ENCODE measurements around the gene LCN1. TPM values are rescaled to one million over a fixed set of nuclear protein-coding genes. Genes with fewer than 3 reads are reported as not detected.
A peak's percentile ranks its signal among the peaks of the same experiment; 100 is the strongest.

LCN1 gene
- total and polyA plus RNA-seq, 2 experiments from 2014 or later = not detected

DNA sequence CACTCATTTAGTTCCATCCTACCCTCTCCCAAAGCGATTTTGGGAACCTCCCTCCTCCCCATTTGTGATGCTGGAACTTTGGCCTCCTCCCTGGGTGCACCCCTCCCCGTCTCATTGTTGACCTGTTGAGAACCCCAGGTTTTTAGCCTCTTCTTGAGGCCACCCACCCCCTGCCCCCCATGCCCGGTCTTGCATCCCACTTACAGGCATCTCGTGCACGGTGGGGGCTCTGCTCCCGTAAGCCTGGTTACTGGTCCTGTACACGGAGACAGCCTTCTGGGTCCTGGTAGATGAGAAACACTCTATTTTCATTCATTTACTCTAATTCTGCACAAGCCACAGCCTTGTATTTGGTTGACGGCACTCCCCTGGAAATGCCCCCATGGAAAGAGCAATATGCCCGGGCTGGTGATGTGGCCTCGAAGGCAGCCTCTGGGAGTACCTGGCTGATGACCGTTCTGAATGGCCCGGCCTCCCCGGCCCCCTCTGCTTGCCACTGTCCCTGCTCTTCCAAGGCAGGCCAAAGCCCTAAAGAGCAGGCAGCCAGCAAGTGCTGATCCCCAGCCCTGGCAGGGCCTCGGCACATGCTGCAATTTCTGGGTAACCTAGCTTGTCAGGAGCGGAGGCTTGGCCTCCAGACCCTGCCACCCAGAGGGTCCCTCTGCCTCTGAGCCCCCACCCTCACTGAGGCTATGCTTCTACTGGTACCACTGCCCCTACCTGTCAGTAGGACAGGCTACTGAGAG lies 22.7 kb upstream of the LCN1 start:
- Histone ChIP-seq H3K9ac (no peak overlapping the region), H4K20me1 (ENCODE audit: insufficient read depth) (no peaks in the 10 kb centered on the region), H3K9me2 (ENCODE audit: insufficient read depth) (no peaks in the 10 kb centered on the region), H2AFZ (no peak overlapping the region), H3K9me3 (ENCODE audit: low read depth) (no peaks in the 10 kb centered on the region), H3K36me3 (ENCODE audit: low read depth) (no peaks in the 10 kb centered on the region), H3K27ac (no peak overlapping the region), H3K4me3 (no peak overlapping the region), H3K27me3 (replicated peaks; ENCODE audit: insufficient read depth) (no peaks in the 10 kb centered on the region), H3K4me2 (ENCODE audit: unreplicated experiment) (no peak overlapping the region), H3F3A (ENCODE audit: insufficient read depth) (no peaks in the 10 kb centered on the region), H3K79me2 (ENCODE audit: insufficient read depth) (peaks cover 16% of the 10 kb centered on the region), H3K4me1 (ENCODE audit: insufficient read depth) (peaks cover 4% of the 10 kb centered on the region; the same call in 1 of the 2 replicates)
- no peak for DNase-seq
- no peak for TF ChIP-seq EZH2 (IDR thresholded peaks at IDR 0.05; ENCODE audit: insufficient read depth, poor library complexity, severe bottlenecking)
- no peak for TF ChIP-seq EZH2phosphoT487 (IDR thresholded peaks at IDR 0.05; ENCODE audit: insufficient read depth, low read depth)
- in situ Hi-C loops (cut with MboI) = no loop called here
- 87 to 90% methylated on average over 15 of the region's 15 CpGs for WGBS, 2 experiments (ENCODE audit: low coverage in 1 of 2, low lambda C conversion rate in 2 of 2, missing lambda C conversion rate in 2 of 2)

DNA sequence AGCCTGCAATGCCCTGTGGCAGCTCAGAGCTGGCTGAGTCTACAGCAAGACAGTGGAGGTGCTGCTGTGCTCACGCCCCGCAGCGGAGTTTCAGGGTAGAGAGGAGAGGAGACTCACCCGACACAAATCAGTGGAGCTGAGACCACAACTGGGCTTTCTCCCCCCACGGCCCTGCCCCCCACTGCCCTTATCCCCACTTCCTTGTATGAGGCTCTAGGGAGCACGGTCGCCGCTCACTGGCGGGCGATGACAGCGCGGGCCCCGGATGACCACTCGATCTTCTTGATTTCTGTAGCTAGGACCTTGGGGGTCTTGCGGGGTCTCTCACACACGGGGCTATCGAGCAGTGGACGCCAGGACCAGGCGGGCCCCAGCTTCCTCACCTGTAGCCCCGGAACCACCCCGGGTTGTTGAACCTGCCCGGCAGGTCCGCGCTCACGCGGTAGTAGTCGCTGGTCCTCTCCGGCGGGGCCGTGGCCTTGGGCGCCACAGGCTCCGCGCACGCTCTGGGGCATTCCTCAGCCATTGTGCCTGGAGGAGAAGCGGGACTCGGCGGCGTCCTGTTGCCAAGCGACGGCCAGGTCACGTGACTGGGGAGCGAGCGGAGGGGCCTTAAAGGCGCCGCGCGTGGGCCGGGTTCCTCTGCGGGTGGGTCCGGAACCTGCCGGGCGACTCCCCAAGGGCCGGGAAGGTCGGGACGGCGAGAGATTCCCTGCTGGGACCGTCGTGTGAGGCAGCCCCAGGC lies 21.7 kb upstream of the LCN1 start:
- Histone ChIP-seq H3K79me2 (ENCODE audit: insufficient read depth) (peaks cover 16% of the 10 kb centered on the region), H3K27ac (0 out of 2 replicates have a peak overlapping the region, but pooled peaks have one; percentile 6), H3K36me3 (ENCODE audit: low read depth) (no peaks in the 10 kb centered on the region), H3K9me2 (ENCODE audit: insufficient read depth) (no peaks in the 10 kb centered on the region), H3K4me3 (peak overlapping the region; percentile 96), H3K4me1 (ENCODE audit: insufficient read depth) (peaks cover 4% of the 10 kb centered on the region; the same call in 1 of the 2 replicates), H3K9ac (peak overlapping the region; percentile 91), H3K4me2 (ENCODE audit: unreplicated experiment) (peak overlapping the region; percentile 92), H3F3A (ENCODE audit: insufficient read depth) (no peaks in the 10 kb centered on the region), H3K27me3 (replicated peaks; ENCODE audit: insufficient read depth) (no peaks in the 10 kb centered on the region), H4K20me1 (ENCODE audit: insufficient read depth) (no peaks in the 10 kb centered on the region), H2AFZ (peak overlapping the region; percentile 96), H3K9me3 (ENCODE audit: low read depth) (no peaks in the 10 kb centered on the region)
- DNase-seq = peak; percentile 94
- no peak for TF ChIP-seq EZH2 (IDR thresholded peaks at IDR 0.05; ENCODE audit: insufficient read depth, poor library complexity, severe bottlenecking)
- TF ChIP-seq EZH2phosphoT487 (IDR thresholded peaks at IDR 0.05; ENCODE audit: insufficient read depth, low read depth) = no peak
- WGBS, 2 experiments (ENCODE audit: low coverage in 1 of 2, low lambda C conversion rate in 2 of 2, missing lambda C conversion rate in 2 of 2) = 3 to 5% methylated on average over 57 to 58 of the region's 58 CpGs
- in situ Hi-C loops (cut with MboI) = no loop called here

DNA sequence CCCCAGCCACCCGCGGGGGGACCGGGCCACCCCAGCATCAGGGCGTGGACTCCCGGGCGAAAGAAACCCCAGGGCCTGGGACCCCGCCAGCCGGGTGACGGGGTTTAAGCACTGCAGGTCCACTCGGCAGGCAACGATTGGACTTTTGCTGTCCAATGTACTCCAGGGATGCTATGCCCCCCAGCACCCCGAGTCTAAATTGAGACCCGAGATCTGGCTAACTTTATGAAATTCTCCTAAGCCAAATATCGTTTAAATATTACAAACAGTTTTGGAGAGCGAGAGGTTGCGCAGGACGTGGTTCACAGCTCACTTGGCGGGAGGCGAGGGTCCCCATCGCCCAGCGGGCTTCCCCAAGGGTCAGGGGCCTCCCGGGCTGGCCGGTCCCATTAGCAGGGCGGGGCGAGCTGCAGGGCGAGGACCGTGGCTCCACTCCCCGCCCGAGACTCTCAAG lies 21.1 kb upstream of the LCN1 start:
- peak overlapping the region; percentile 96 for H3K4me3 ChIP-seq
- H3K4me1 ChIP-seq (ENCODE audit: insufficient read depth) = peaks cover 4% of the 10 kb centered on the region; the same call in 1 of the 2 replicates
- H3K4me2 ChIP-seq (ENCODE audit: unreplicated experiment) = peak overlapping the region; percentile 92
- no peaks in the 10 kb centered on the region for H3K9me2 ChIP-seq (ENCODE audit: insufficient read depth)
- H3K79me2 ChIP-seq (ENCODE audit: insufficient read depth) = peaks cover 16% of the 10 kb centered on the region
- H3K36me3 ChIP-seq (ENCODE audit: low read depth) = no peaks in the 10 kb centered on the region
- in situ Hi-C loops (cut with MboI) = no loop called here
- TF ChIP-seq EZH2phosphoT487 (IDR thresholded peaks at IDR 0.05; ENCODE audit: insufficient read depth, low read depth) = no peak
- TF ChIP-seq EZH2 (IDR thresholded peaks at IDR 0.05; ENCODE audit: insufficient read depth, poor library complexity, severe bottlenecking) = no peak
- no peaks in the 10 kb centered on the region for H3K27me3 ChIP-seq (replicated peaks; ENCODE audit: insufficient read depth)
- H2AFZ ChIP-seq = peak overlapping the region; percentile 96
- H3K9me3 ChIP-seq (ENCODE audit: low read depth) = no peaks in the 10 kb centered on the region
- peak; percentile 68 for DNase-seq
- no peaks in the 10 kb centered on the region for H3F3A ChIP-seq (ENCODE audit: insufficient read depth)
- peak overlapping the region; percentile 6; the same call in 1 of the 2 replicates for H3K27ac ChIP-seq
- H4K20me1 ChIP-seq (ENCODE audit: insufficient read depth) = no peaks in the 10 kb centered on the region
- 1 to 2% methylated on average over 28 of the region's 29 CpGs for WGBS, 2 experiments (ENCODE audit: low coverage in 1 of 2, low lambda C conversion rate in 2 of 2, missing lambda C conversion rate in 2 of 2)
- H3K9ac ChIP-seq = peak overlapping the region; percentile 91

DNA sequence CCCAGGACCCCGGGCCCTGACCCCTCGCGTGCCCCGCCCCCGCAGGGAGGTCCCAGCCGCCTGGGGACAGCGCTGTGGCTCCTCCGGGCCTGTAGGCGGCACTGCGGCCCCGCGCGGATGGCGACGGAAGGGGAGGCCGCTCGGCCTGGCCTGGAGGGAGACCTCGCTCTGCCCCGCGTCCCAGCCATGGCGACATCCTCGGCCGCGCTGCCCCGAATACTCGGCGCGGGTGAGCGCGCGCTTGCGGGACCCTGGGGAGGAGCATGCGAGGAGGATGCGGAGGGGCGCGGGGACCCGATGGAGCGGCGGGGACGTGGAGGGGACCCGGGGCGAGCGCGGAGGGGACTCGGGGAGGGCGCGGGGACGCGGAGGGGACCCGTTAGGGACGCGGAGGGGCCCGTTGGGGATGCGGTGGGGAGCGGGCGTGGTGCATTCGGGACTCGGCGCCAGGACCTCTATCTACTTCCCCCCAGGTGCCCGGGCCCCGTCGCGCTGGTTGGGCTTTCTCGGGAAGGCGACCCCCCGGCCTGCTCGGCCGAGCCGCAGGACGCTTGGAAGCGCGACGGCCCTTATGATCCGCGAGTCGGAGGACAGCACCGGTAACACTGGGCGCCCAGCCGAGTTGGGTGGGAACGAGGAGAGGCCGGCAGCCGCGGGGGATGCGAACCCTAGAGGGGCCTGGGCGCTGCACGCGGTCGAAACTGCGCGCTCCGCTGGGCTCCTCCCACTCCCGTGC lies 20.5 kb upstream of the LCN1 start, which contains the start of gene MRPS2:
Gene MRPS2, plus strand, starts transcription at position 158 of the 736 bp plus-strand sequence. Its CDS starts 29 bp downstream, at position 187.
- no peaks in the 10 kb centered on the region for H3F3A ChIP-seq (ENCODE audit: insufficient read depth)
- H3K79me2 ChIP-seq (ENCODE audit: insufficient read depth) = peaks cover 16% of the 10 kb centered on the region
- H3K9me3 ChIP-seq (ENCODE audit: low read depth) = no peaks in the 10 kb centered on the region
- peak within 1 kb of the TSS; percentile 92 for H3K4me2 ChIP-seq (ENCODE audit: unreplicated experiment)
- no peaks in the 10 kb centered on the region for H3K36me3 ChIP-seq (ENCODE audit: low read depth)
- TF ChIP-seq EZH2phosphoT487 (IDR thresholded peaks at IDR 0.05; ENCODE audit: insufficient read depth, low read depth) (no peak), EZH2 (IDR thresholded peaks at IDR 0.05; ENCODE audit: insufficient read depth, poor library complexity, severe bottlenecking) (no peak)
- 1 to 2% methylated on average over 41 to 44 of the region's 92 CpGs for WGBS, 2 experiments (ENCODE audit: low coverage in 1 of 2, low lambda C conversion rate in 2 of 2, missing lambda C conversion rate in 2 of 2)
- DNase-seq = peak; percentile 94
- H4K20me1 ChIP-seq (ENCODE audit: insufficient read depth) = no peaks in the 10 kb centered on the region
- in situ Hi-C loops (cut with MboI) = no loop called here
- peaks cover 4% of the 10 kb centered on the region; the same call in 1 of the 2 replicates for H3K4me1 ChIP-seq (ENCODE audit: insufficient read depth)
- no peaks in the 10 kb centered on the region for H3K27me3 ChIP-seq (replicated peaks; ENCODE audit: insufficient read depth)
- H3K4me3 ChIP-seq = peak within 1 kb of the TSS; percentile 96
- peak within 1 kb of the TSS; percentile 96 for H2AFZ ChIP-seq
- peak within 1 kb of the TSS; percentile 91 for H3K9ac ChIP-seq
- no peaks in the 10 kb centered on the region for H3K9me2 ChIP-seq (ENCODE audit: insufficient read depth)
- peak within 1 kb of the TSS; percentile 27 for H3K27ac ChIP-seq

Data from GM23248 (cell line).